Dendritic cell treated with granulocyte-macrophage colony-stimulating factor and Interleukin-4, amounts not matched to agents 40 ng/mL and 50 ng/mL, for 4 days (primary cell): ENCODE measurements around the gene GSTM4.

Experiments used
- H3K27ac Mint-ChIP-seq: one replicate; pipeline ENCODE4 v1.8.0; 2022; ENCODE audit warnings: mild to moderate bottlenecking, mixed read lengths
- H3K27me3 Mint-ChIP-seq: one replicate; pipeline ENCODE4 v1.8.0; 2022; ENCODE audit warnings: mild to moderate bottlenecking, mixed read lengths
- H3K36me3 Mint-ChIP-seq: one replicate; pipeline ENCODE4 v1.8.0; 2022; ENCODE audit warnings: low read depth, mixed read lengths
- H3K4me1 Mint-ChIP-seq: one replicate; pipeline ENCODE4 v1.8.0; 2022; ENCODE audit warnings: low read depth, mixed read lengths
- H3K4me3 Mint-ChIP-seq: one replicate; pipeline ENCODE4 v1.8.0; 2022; ENCODE audit warnings: mild to moderate bottlenecking, moderate library complexity, mixed read lengths
- H3K9me3 Mint-ChIP-seq: one replicate; pipeline ENCODE4 v1.8.0; 2022; ENCODE audit warnings: mixed read lengths
- intact Hi-C: fragments of 100-400 bp; cut with micrococcal nuclease; formaldehyde crosslinking; loops from one replicate; pipeline ENCODE4 v1.15.0; 2022

Gene GSTM4

DNA sequence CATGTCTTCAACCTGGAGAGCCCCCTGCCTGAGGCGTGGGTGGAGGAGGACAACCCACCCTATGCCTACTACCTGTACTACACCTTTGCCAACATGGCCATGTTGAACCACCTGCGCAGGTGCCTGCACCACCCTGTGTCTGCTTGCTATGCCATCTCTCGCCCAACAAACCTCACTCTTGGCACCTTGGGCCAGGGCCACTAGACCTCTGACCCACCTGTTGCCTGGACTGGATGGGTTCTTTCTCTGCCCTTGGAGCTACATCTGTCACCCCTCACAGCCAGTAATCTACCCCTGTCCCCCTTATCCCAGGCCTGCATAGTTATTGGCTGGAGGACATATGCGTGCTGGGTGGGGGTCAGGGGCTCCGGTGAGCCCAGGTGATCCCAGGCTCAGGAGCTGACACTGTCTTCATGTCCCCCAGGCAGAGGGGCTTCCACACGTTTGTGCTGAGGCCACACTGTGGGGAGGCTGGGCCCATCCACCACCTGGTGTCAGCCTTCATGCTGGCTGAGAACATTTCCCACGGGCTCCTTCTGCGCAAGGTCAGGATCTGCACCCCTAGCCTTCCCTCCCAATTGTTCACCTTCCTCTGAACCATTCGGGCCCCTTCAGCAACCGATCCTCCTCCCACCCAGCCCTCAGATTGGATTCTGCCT, 26.4 kb upstream of the GSTM4 start:
- H3K9me3 Mint-ChIP-seq: no peaks in the 10 kb centered on the region
- no peak overlapping the region for H3K4me3 Mint-ChIP-seq
- H3K4me1 Mint-ChIP-seq: peaks cover 35% of the 10 kb centered on the region
- intact Hi-C loops: no loop called here
- no peak overlapping the region for H3K27ac Mint-ChIP-seq
- peaks cover 82% of the 10 kb centered on the region for H3K36me3 Mint-ChIP-seq
- no peaks in the 10 kb centered on the region for H3K27me3 Mint-ChIP-seq

GRCh38 chr1:109630081-109630897, 25.6 kb upstream of the GSTM4 start:
- H3K4me1 Mint-ChIP-seq: peaks cover 33% of the 10 kb centered on the region
- no peak overlapping the region for H3K4me3 Mint-ChIP-seq
- H3K27ac Mint-ChIP-seq: no peak overlapping the region
- no peaks in the 10 kb centered on the region for H3K9me3 Mint-ChIP-seq
- peaks cover 78% of the 10 kb centered on the region for H3K36me3 Mint-ChIP-seq
- intact Hi-C loops: no loop called here
- H3K27me3 Mint-ChIP-seq: no peaks in the 10 kb centered on the region

DNA sequence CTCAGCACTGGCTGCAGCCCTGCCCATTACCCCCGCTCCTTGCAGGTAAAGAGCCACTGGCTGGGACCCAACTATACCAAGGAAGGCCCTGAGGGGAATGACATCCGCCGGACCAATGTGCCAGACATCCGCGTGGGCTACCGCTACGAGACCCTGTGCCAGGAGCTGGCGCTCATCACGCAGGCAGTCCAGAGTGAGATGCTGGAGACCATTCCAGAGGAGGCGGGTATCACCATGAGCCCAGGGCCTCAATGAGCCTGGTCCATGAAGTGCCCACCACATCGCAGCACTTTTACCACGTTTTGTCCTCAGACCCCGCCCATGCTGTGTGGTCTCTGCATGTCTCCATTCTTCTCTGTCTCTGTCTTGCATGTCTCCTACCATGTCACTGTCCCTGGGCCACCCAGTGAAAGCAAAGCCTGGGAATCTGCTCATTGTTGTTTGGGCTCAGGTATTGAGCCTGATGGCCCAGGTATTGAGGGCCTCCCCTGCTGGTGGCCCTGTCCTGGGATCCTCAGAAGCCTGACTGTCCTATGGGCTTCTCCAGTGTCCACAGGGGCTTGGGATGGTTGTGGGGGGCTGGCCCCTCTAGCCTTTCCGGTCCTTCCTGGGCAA, 24.9 kb upstream of the GSTM4 start:
- peaks cover 71% of the 10 kb centered on the region for H3K36me3 Mint-ChIP-seq
- no peaks in the 10 kb centered on the region for H3K27me3 Mint-ChIP-seq
- intact Hi-C loops: no loop called here
- H3K27ac Mint-ChIP-seq: no peak overlapping the region
- H3K4me1 Mint-ChIP-seq: peaks cover 28% of the 10 kb centered on the region
- H3K9me3 Mint-ChIP-seq: no peaks in the 10 kb centered on the region
- no peak overlapping the region for H3K4me3 Mint-ChIP-seq

GRCh38 chr1:109631513-109632505, 24.1 kb upstream of the GSTM4 start:
- intact Hi-C loops: no loop called here
- Mint-ChIP-seq H3K4me3 (no peak overlapping the region), H3K4me1 (peaks cover 31% of the 10 kb centered on the region), H3K9me3 (no peaks in the 10 kb centered on the region), H3K36me3 (peaks cover 62% of the 10 kb centered on the region), H3K27ac (no peak overlapping the region), H3K27me3 (no peaks in the 10 kb centered on the region)

GRCh38 chr1:109632671-109633346, 23.1 kb upstream of the GSTM4 start:
- H3K27ac Mint-ChIP-seq: peak overlapping the region; percentile 23
- peaks cover 26% of the 10 kb centered on the region for H3K4me1 Mint-ChIP-seq
- intact Hi-C loops: no loop called here
- H3K27me3 Mint-ChIP-seq: no peaks in the 10 kb centered on the region
- peaks cover 52% of the 10 kb centered on the region for H3K36me3 Mint-ChIP-seq
- no peak overlapping the region for H3K4me3 Mint-ChIP-seq
- H3K9me3 Mint-ChIP-seq: no peaks in the 10 kb centered on the region

- intact Hi-C loops: no loop called here
- H3K27me3 Mint-ChIP-seq: no peaks in the 10 kb centered on the region
- peaks cover 38% of the 10 kb centered on the region for H3K36me3 Mint-ChIP-seq
- no peaks in the 10 kb centered on the region for H3K9me3 Mint-ChIP-seq
- no peak overlapping the region for H3K27ac Mint-ChIP-seq
- H3K4me3 Mint-ChIP-seq: no peak overlapping the region
- peaks cover 26% of the 10 kb centered on the region for H3K4me1 Mint-ChIP-seq
These were observed 21.6 kb upstream of the GSTM4 start for GRCh38 chr1:109634292-109634691.

DNA sequence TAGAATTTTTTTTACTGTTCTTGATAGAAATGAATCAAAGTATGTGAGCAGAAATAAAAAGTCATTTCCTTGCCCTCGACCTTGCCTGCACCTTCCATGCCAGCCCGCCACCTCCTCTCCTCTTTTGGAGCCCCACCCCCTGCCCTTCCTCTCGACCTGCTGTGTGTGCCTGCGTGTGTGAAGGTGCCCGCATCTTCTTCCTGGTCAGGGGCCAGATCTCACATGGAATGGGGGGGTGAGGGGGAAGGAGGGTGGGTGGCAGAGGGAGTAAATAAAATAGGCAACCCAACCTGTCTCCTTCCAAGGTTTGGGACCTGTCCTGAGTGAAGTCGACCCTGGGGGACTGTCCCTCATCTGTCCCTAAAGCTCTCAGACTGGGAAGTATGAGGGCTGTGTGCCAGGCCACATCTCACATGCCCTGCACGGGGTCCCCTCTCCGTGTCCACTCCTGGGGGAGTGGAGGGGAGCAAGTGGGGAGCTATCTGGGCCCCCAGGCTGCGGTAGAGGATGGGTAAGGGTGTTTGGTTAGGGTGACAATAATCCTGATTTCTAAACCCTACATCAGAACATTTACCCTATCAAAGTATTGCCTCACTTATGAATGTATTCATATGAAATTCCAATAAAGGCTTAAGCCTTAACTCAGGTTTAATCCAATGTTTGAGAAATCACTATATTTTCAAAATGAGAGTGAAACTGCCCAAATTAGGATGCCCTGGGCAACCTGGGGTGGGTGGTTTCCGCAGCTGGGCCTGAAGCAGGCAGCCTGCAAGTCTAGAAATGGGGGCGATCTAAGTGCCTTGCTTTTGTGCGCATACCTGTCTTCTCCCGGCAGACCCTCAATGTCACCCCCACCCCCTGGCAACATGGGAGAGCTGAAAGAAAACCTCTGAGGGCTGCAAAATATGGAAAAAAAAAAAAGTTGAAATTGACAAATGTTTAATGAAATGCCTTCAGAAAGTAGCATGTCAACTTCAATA, 20.8 kb upstream of the GSTM4 start:
- Mint-ChIP-seq H3K27me3 (peaks cover 2% of the 10 kb centered on the region), H3K36me3 (peaks cover 30% of the 10 kb centered on the region), H3K4me3 (no peak overlapping the region), H3K4me1 (peaks cover 28% of the 10 kb centered on the region), H3K27ac (no peak overlapping the region), H3K9me3 (no peaks in the 10 kb centered on the region)
- intact Hi-C loops: no loop called here

- Mint-ChIP-seq H3K27ac (no peak overlapping the region), H3K36me3 (peaks cover 22% of the 10 kb centered on the region), H3K4me1 (peaks cover 34% of the 10 kb centered on the region), H3K9me3 (no peaks in the 10 kb centered on the region), H3K4me3 (no peak overlapping the region), H3K27me3 (peaks cover 3% of the 10 kb centered on the region)
- intact Hi-C loops: no loop called here
These were observed 20.1 kb upstream of the GSTM4 start for GRCh38 chr1:109635862-109636200.

DNA sequence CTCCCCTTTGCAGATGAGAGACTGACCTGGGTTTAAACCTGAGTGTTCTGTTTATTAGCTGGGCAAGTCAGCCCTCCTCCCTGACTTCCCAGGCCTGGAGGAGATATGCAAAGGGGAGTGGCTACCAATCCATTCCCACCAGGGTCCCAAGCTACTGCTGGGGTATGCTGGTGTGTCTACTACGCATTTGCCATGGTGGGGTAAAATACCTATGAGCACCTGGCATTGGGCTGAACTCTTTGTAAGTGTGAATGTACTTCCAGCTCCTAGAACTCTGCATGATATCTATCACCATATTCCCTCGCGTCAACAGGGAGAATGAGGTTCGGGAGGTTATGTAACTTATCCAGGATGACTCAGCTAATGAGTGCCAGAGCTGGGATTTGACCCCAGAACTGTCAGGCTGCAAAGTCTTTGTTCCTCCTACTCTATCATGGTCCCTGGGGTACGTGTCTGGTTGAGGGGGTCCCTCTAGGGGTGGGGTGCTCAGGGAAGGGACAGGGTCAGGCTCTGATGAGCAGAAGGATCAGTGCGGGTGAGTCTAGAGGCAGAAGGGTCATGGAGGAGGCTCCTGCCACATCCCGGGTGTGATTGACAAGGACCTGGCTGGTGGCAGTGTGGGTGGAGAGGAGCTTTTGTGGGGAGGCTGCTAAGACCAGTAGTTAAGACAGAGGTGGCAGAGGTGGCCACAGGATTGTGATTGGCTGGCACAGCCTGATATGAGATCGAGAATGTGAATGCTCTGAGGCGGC, 19.5 kb upstream of the GSTM4 start:
- Mint-ChIP-seq H3K4me3 (no peak overlapping the region), H3K27ac (peak overlapping the region; percentile 21), H3K9me3 (no peaks in the 10 kb centered on the region), H3K4me1 (peaks cover 34% of the 10 kb centered on the region), H3K27me3 (peaks cover 3% of the 10 kb centered on the region), H3K36me3 (peaks cover 17% of the 10 kb centered on the region)
- intact Hi-C loops: no loop called here

GRCh38 chr1:109637446-109637845, 18.5 kb upstream of the GSTM4 start:
- Mint-ChIP-seq H3K4me1 (peaks cover 34% of the 10 kb centered on the region), H3K9me3 (no peaks in the 10 kb centered on the region), H3K4me3 (no peak overlapping the region), H3K36me3 (peaks cover 7% of the 10 kb centered on the region), H3K27ac (no peak overlapping the region), H3K27me3 (peaks cover 3% of the 10 kb centered on the region)
- intact Hi-C loops: no loop called here

DNA sequence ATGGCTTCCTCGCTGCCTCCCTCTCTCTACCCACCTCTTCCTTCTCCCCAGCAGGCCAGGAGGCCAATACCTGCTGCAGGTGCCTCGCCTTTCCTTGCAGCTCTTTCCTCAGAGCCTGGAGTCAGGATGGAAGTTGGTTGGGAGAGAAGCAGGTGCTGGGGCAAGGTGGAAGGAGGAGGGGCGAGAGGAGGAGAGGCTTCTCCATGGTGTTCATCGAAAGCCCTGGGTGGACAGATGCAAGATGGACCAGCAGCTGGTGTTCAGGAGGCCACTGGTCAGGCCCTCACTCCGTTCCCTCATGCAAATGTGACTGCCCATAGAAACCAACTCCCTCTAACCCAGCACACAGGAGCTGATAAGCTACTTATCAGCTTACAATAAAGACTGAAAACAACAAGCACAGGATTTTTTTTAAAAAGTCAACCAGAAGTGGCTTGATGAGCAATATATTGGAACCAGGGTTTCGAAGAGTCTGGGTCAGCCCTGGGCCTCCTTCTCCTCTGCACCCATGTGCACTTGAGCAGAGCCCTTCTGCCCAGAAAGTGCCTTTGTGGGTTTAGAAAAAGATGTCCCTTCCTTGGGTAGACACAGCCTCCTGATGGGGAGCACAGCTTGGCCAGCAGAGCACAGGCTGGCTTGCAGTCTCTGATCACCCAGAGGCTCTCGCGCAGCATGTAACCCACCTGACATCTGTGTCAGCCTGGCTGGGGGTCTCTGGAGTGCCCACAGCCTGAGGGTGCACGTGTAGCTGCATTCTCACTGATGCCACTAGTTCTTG, 16.6 kb upstream of the GSTM4 start:
- H3K36me3 Mint-ChIP-seq: no peaks in the 10 kb centered on the region
- H3K4me1 Mint-ChIP-seq: peaks cover 37% of the 10 kb centered on the region
- H3K27ac Mint-ChIP-seq: no peak overlapping the region
- peaks cover 5% of the 10 kb centered on the region for H3K27me3 Mint-ChIP-seq
- H3K4me3 Mint-ChIP-seq: no peak overlapping the region
- intact Hi-C loops: no loop called here
- H3K9me3 Mint-ChIP-seq: no peaks in the 10 kb centered on the region
